Small intestine (tissue), 7 donors: ENCODE data around the gene ARPC1A. TPM values are rescaled to one million over a fixed set of nuclear protein-coding genes. Genes with fewer than 3 reads are reported as not detected.

ENCODE experiments used
- DNase-seq, 2 donors: peaks; one replicate each; pipeline versions ENCODE4 v3.0.0 to v3.0.0-alpha.2; 2013
- FAIRE-seq: peaks from 2 replicates; lab custom pipeline; 2012; peaks lifted over from hg19 to GRCh38; lab: Jason Lieb, UNC
- H3K27ac ChIP-seq, 3 donors: one replicate each; pipeline ENCODE4 v1.5.1; 2013; ENCODE audit warnings: low read length in 2 of 3, mild to moderate bottlenecking in 2 of 3, control low read depth in 1 of 3, inconsistent platforms in 1 of 3, low read depth in 1 of 3, moderate library complexity in 1 of 3
- H3K27me3 ChIP-seq, 3 donors: one replicate each; pipeline ENCODE4 v1.6.1; 2013; ENCODE audit warnings: low read length in 3 of 3, inconsistent platforms in 1 of 3; ENCODE audit not compliant: control insufficient read depth in 3 of 3, insufficient read depth in 3 of 3
- H3K36me3 ChIP-seq, 3 donors: one replicate each; pipeline ENCODE4 v1.6.1; 2013; ENCODE audit warnings: low read length in 3 of 3, inconsistent platforms in 1 of 3, low read depth in 1 of 3, mild to moderate bottlenecking in 1 of 3, moderate library complexity in 1 of 3; ENCODE audit not compliant: control insufficient read depth in 3 of 3, insufficient read depth in 2 of 3
- H3K4me1 ChIP-seq, 3 donors: one replicate each; pipeline ENCODE4 v1.6.1; 2013; ENCODE audit warnings: low read length in 2 of 3, inconsistent platforms in 1 of 3, low read depth in 1 of 3, mild to moderate bottlenecking in 1 of 3, moderate library complexity in 1 of 3; ENCODE audit not compliant: control insufficient read depth in 3 of 3, insufficient read depth in 2 of 3
- H3K4me3 ChIP-seq, 3 donors: one replicate each; pipeline ENCODE4 v1.5.1; 2013; ENCODE audit warnings: low read length in 3 of 3, control low read depth in 1 of 3, inconsistent platforms in 1 of 3, low read depth in 1 of 3, mild to moderate bottlenecking in 1 of 3, moderate library complexity in 1 of 3
- H3K9me3 ChIP-seq, 2 donors: one replicate each; pipeline ENCODE4 v1.6.1; 2013; ENCODE audit warnings: low read depth in 1 of 2, low read length in 1 of 2; ENCODE audit not compliant: control insufficient read depth in 2 of 2, insufficient read depth in 1 of 2
- WGBS, 3 donors: extraction: QIAGEN DNeasy Blood & Tissue Kit; methylation state at CpG; one replicate each; pipeline ENCODE4 v1.1.7; 2013; 5-methylcytosine and 5-hydroxymethylcytosine counted together
- polyA plus RNA-seq, 4 donors: library from polyadenylated mRNA; stranded (reverse) in 3 of 4; unstranded in 1 of 4; fragments of 200-250 nt in 3 of 4; fragments of 120-200 nt in 1 of 4; gene quantifications; one replicate each; pipeline versions ENCODE4 v1.2.1 to v1.2.3, GENCODE V29; 2013
- donor health status: healthy with polysubstance abuse.
- donor health status: control.
- donor health status: control.
- donor health status: Bipolar disorder and iron deficiency.
- donor health status: healthy.

The ARPC1A gene
- polyA plus RNA-seq, 4 donors = 194 to 407 (median 263) TPM

DNA sequence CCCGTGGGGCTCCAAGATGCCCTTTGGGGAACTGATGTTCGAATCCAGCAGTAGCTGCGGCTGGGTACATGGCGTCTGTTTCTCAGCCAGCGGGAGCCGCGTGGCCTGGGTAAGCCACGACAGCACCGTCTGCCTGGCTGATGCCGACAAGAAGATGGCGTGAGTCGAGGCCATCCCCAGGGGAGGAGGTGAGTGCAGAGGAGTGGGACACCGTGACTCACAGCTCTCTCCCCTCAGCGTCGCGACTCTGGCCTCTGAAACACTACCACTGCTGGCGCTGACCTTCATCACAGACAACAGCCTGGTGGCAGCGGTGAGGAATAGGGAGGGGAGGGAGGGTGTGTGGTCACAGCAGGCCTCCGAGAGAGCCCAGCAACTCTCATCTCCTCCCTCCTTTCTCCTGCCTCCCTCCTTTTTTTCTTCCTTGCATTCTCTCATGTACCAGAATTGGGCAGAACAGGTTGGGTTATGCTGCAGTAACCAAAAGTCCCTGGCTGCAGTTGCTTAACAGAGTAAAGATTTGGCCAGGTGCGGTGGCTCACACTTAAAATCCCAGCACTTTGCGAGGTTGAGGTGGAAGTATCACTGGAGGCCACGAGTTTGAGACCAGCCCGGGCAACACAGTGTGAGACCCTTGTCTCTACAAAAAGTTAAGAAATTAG lies 65.4 kb downstream of the ARPC1A start:
- no peaks in the 10 kb centered on the region for H3K27me3 ChIP-seq
- H3K4me1 ChIP-seq = peaks cover 3 to 17% (median 3%) of the 10 kb centered on the region in 3 donors
- H3K27ac ChIP-seq = no peak overlapping the region
- H3K9me3 ChIP-seq = no peaks in the 10 kb centered on the region
- peaks cover 19 to 83% (median 24%) of the 10 kb centered on the region in 3 donors for H3K36me3 ChIP-seq
- no peak for DNase-seq
- 93 to 96% (median 95%) methylated on average over 22 to 23 of the region's 23 CpGs for WGBS, 3 donors
- no peak overlapping the region for H3K4me3 ChIP-seq
- no peak for FAIRE-seq

DNA sequence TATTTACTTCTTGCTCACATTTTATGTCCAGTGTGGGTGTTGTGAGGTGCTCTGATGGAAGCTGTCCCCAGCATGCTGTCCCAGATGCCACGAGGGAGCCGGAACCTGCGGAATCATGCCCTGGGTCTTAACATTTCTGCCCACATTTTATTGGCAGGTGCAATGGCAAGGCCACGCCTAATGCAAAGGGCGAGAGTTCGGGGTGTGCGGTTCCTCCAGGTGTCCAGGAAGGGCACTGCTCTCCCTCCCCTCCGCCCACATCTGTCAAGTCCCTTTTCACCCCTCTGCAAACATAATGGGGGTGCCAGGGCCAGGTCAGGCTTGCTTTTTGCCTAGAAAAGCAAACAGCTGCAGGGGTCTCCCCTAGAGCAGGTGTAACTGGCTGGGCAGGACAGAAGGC lies 66.3 kb downstream of the ARPC1A start:
- no peak for FAIRE-seq
- Histone ChIP-seq H3K36me3 (peaks cover 16 to 82% (median 23%) of the 10 kb centered on the region in 3 donors), H3K4me3 (peak overlapping the region in 2 of 3 donors; percentile 53 to 62), H3K27me3 (no peaks in the 10 kb centered on the region), H3K9me3 (no peaks in the 10 kb centered on the region), H3K4me1 (peaks cover 3 to 17% (median 3%) of the 10 kb centered on the region in 3 donors), H3K27ac (peak overlapping the region in 1 of 3 donors; percentile 36)
- 11 to 63% (median 37%) methylated on average over 8 of the region's 8 CpGs for WGBS, 3 donors
- peak in 1 of 2 donors; percentile 72 for DNase-seq

- Histone ChIP-seq H3K27me3 (no peaks in the 10 kb centered on the region), H3K36me3 (peaks cover 17 to 82% (median 22%) of the 10 kb centered on the region in 3 donors), H3K4me1 (peaks cover 3 to 17% (median 3%) of the 10 kb centered on the region in 3 donors), H3K9me3 (no peaks in the 10 kb centered on the region), H3K27ac (peak overlapping the region; percentile 45 to 82 (median 65)), H3K4me3 (peak overlapping the region; percentile 34 to 62 (median 53))
- DNase-seq (peak; percentile 90), FAIRE-seq (no peak)
- WGBS, 3 donors = 6 to 15% (median 9%) methylated on average over 48 to 68 of the region's 68 CpGs
These were observed 67.1 kb downstream of the ARPC1A start for GRCh38 chr7:99392659-99393354.

DNA sequence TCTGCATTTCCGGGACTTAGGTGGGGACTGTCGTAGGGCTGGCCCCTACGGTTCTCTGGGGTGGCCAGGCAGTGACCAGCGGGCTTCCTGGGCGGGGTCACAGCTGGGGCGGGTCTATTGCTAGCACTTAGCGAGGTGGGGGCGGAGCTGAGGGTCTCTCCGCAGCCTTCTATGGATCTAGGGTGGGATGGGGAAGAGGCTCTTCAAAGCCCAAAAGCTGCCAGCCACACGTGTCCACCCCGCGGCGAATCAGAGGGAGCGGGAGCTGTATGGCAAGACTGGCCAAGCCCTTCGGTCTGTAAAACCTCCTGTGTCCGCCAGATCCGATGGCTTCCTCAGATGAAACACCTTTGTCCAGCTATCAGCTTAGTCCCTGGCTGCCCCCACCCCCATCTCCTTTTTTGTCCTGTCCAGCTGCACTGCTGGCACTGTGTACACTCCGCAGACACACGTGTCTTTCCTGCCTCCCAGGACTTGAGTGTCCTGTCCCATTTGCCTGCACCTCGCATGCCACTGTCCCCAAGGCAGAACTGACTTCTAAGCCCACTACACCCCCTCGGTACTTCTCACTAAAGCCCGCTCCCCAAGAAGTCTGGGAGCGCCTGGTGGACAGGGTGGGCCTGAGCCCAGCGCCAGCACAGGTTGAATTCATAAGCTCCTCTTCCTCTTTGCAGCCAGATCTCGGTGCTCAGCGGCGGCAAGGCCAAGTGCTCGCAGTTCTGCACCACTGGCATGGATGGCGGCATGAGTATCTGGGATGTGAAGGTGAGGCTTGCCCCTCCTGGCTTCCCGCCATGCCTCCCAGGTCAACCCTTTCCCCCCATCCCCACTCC lies 67.9 kb downstream of the ARPC1A start:
- peak overlapping the region; percentile 34 to 62 (median 53) for H3K4me3 ChIP-seq
- DNase-seq (no peak), FAIRE-seq (no peak)
- peaks cover 3 to 17% (median 3%) of the 10 kb centered on the region in 3 donors for H3K4me1 ChIP-seq
- H3K36me3 ChIP-seq = peaks cover 19 to 82% (median 19%) of the 10 kb centered on the region in 3 donors
- H3K27ac ChIP-seq = peak overlapping the region in 2 of 3 donors; percentile 65 to 82
- 50 to 55% (median 53%) methylated on average over 28 to 30 of the region's 30 CpGs for WGBS, 3 donors
- no peaks in the 10 kb centered on the region for H3K27me3 ChIP-seq
- no peaks in the 10 kb centered on the region for H3K9me3 ChIP-seq

DNA sequence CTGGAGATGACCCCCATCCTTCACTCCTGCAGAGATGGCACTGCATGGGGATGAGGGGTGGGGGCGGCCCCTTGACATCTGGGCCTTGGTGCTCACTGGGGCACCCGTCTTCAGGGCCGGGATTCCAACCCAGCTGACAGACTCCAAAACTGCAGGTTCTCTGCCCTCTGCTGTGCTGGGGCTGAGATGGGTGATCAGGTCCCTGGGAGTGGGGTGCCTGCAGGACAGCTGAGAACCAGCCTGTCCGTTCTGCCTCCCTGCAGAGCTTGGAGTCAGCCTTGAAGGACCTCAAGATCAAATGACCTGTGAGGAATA lies 68.4 kb downstream of the ARPC1A start:
- no peak for FAIRE-seq
- Histone ChIP-seq H3K27me3 (no peaks in the 10 kb centered on the region), H3K4me3 (no peak overlapping the region), H3K4me1 (peaks cover 3 to 17% (median 3%) of the 10 kb centered on the region in 3 donors), H3K36me3 (peaks cover 19 to 85% (median 19%) of the 10 kb centered on the region in 3 donors), H3K27ac (no peak overlapping the region), H3K9me3 (no peaks in the 10 kb centered on the region)
- no peak for DNase-seq
- WGBS, 3 donors = 83 to 97% (median 94%) methylated on average over 4 of the region's 4 CpGs

GRCh38 chr7:99395616-99396327 lies 70.1 kb downstream of the ARPC1A start:
- H3K27me3 ChIP-seq = no peaks in the 10 kb centered on the region
- H3K36me3 ChIP-seq = peaks cover 9 to 85% (median 21%) of the 10 kb centered on the region in 3 donors
- WGBS, 3 donors = 84 to 89% (median 86%) methylated on average over 14 of the region's 14 CpGs
- H3K4me1 ChIP-seq = peaks cover 3 to 17% (median 3%) of the 10 kb centered on the region in 3 donors
- no peaks in the 10 kb centered on the region for H3K9me3 ChIP-seq
- no peak for DNase-seq
- H3K27ac ChIP-seq = no peak overlapping the region
- FAIRE-seq = no peak
- H3K4me3 ChIP-seq = no peak overlapping the region

- Histone ChIP-seq H3K27ac (no peak overlapping the region), H3K27me3 (no peaks in the 10 kb centered on the region), H3K4me1 (peaks cover 3 to 17% (median 3%) of the 10 kb centered on the region in 3 donors), H3K36me3 (peaks cover 11 to 85% (median 15%) of the 10 kb centered on the region in 3 donors), H3K4me3 (no peak overlapping the region), H3K9me3 (no peaks in the 10 kb centered on the region)
- FAIRE-seq (no peak), DNase-seq (no peak)
- WGBS, 3 donors = 77 to 86% (median 85%) methylated on average over 21 of the region's 21 CpGs
These were observed 71.0 kb downstream of the ARPC1A start for GRCh38 chr7:99396418-99397296.
